ENCODE results near the gene LCP1.

Gene LCP1

GRCh38 chr13:46126056-46126455, 55.9 kb downstream of the LCP1 start:
- DNase-seq: no peak

GRCh38 chr13:46124967-46125933, 56.7 kb downstream of the LCP1 start:
- no peak for DNase-seq

- peak; percentile 35 for DNase-seq
Observed at GRCh38 chr13:46124531-46124966, 57.4 kb downstream of the LCP1 start.

- no peak for DNase-seq
Observed at GRCh38 chr13:46122304-46122703, 59.7 kb downstream of the LCP1 start.

- DNase-seq: no peak
Observed at GRCh38 chr13:46121597-46122163, 60.3 kb downstream of the LCP1 start.

GRCh38 chr13:46121033-46121432, 60.9 kb downstream of the LCP1 start:
- no peak for DNase-seq

- DNase-seq: peak; percentile 36
Observed at GRCh38 chr13:46119883-46120614, 61.9 kb downstream of the LCP1 start.

- no peak for DNase-seq
Observed at GRCh38 chr13:46116653-46117502, 65.1 kb downstream of the LCP1 start.

GRCh38 chr13:46114613-46115012, 67.4 kb downstream of the LCP1 start:
- no peak for DNase-seq

- DNase-seq: no peak
Observed at GRCh38 chr13:46113596-46113995, 68.4 kb downstream of the LCP1 start.

GRCh38 chr13:46111151-46111550, 70.8 kb downstream of the LCP1 start:
- no peak for DNase-seq

GRCh38 chr13:46109451-46109850, 72.5 kb downstream of the LCP1 start:
- no peak for DNase-seq

- no peak for DNase-seq
Observed at GRCh38 chr13:46106839-46107371, 75.1 kb downstream of the LCP1 start.

- no peak for DNase-seq
Observed at GRCh38 chr13:46104868-46105267, 77.1 kb downstream of the LCP1 start, which contains the start of gene CPB2. Gene CPB2, minus strand, starts transcription at chr13:46105033. Its CDS starts 24 bp downstream, at chr13:46105009.

- no peak for DNase-seq
Observed at GRCh38 chr13:46103037-46103436, 78.9 kb downstream of the LCP1 start.

GRCh38 chr13:46102255-46102605, 79.7 kb downstream of the LCP1 start:
- no peak for DNase-seq

- DNase-seq: no peak
Observed at GRCh38 chr13:46101484-46102254, 80.3 kb downstream of the LCP1 start.

- no peak for DNase-seq
Observed at GRCh38 chr13:46101002-46101401, 81.0 kb downstream of the LCP1 start.

- DNase-seq: no peak
Observed at GRCh38 chr13:46100191-46100815, 81.7 kb downstream of the LCP1 start.

GRCh38 chr13:46097663-46098062, 84.3 kb downstream of the LCP1 start:
- DNase-seq: no peak

- no peak for DNase-seq
Observed at GRCh38 chr13:46097015-46097414, 85.0 kb downstream of the LCP1 start.
